GM12864 (cell line): ENCODE measurements around the gene PLA2G15.

Source experiments
- DNase-seq: peaks from one replicate; pipeline ENCODE4 v3.0.0-alpha.2; 2011; ENCODE audit warnings: low read depth
- H3K4me3 ChIP-seq: 2 replicates; pipeline ENCODE4 v1.5.1; 2011; ENCODE audit warnings: mild to moderate bottlenecking, low read depth, low read length, control low read depth
- CTCF ChIP-seq: IDR thresholded peaks from 2 replicates; pipeline ENCODE4 v1.5.1; 2011; ENCODE audit warnings: low read depth, mild to moderate bottlenecking, moderate library complexity, low read length, control low read depth, inconsistent platforms; ENCODE audit errors: missing control alignments

The PLA2G15 gene

GRCh38 chr16:68270353-68270752, 25.2 kb downstream of the PLA2G15 start:
- H3K4me3 ChIP-seq = no peak overlapping the region
- no peak for DNase-seq
- no peak for TF ChIP-seq CTCF

- no peak for TF ChIP-seq CTCF
- no peak overlapping the region for H3K4me3 ChIP-seq
- no peak for DNase-seq
Measured at GRCh38 chr16:68272507-68273209, 27.5 kb downstream of the PLA2G15 start.

- no peak for DNase-seq
- no peak for TF ChIP-seq CTCF
- H3K4me3 ChIP-seq = no peak overlapping the region
Measured at GRCh38 chr16:68273459-68273858, 28.3 kb downstream of the PLA2G15 start.

- no peak for DNase-seq
- TF ChIP-seq CTCF = no peak
- no peak overlapping the region for H3K4me3 ChIP-seq
Measured at GRCh38 chr16:68273896-68274295, 28.7 kb downstream of the PLA2G15 start.

GRCh38 chr16:68274441-68274840, 29.3 kb downstream of the PLA2G15 start:
- no peak for DNase-seq
- no peak overlapping the region for H3K4me3 ChIP-seq
- TF ChIP-seq CTCF = no peak

- no peak for TF ChIP-seq CTCF
- DNase-seq = peak; percentile 72
Measured at GRCh38 chr16:68275611-68276191, 30.5 kb downstream of the PLA2G15 start.

GRCh38 chr16:68276223-68276622, 31.1 kb downstream of the PLA2G15 start:
- TF ChIP-seq CTCF = no peak
- H3K4me3 ChIP-seq = no peak overlapping the region
- no peak for DNase-seq

More at GRCh38 chr16:68275611-68276191, 30.5 kb downstream of the PLA2G15 start:
- no peak overlapping the region for H3K4me3 ChIP-seq
